HUES6 (cell line): ENCODE measurements around the gene SEPSECS.

Experiments used
- H3K27ac ChIP-seq: 2 replicates; pipeline ENCODE4 v1.7.0; 2013; ENCODE audit warnings: low read depth, mild to moderate bottlenecking, low read length, inconsistent platforms
- H3K27me3 ChIP-seq: 2 replicates; pipeline ENCODE4 v1.6.1; 2013; ENCODE audit warnings: low read length; ENCODE audit not compliant: control insufficient read depth, insufficient read depth
- H3K36me3 ChIP-seq: 2 replicates; pipeline ENCODE4 v1.6.1; 2013; ENCODE audit warnings: low read length; ENCODE audit not compliant: control insufficient read depth, insufficient read depth
- H3K4me1 ChIP-seq: 2 replicates; pipeline ENCODE4 v1.6.1; 2013; ENCODE audit warnings: low read length; ENCODE audit not compliant: control insufficient read depth, insufficient read depth
- H3K4me3 ChIP-seq: 2 replicates; pipeline ENCODE4 v1.5.1; 2013; ENCODE audit warnings: low read depth, low read length
- H3K9ac ChIP-seq: one replicate; pipeline ENCODE4 v1.6.1; 2013; ENCODE audit warnings: mild to moderate bottlenecking, low read length
- H3K9me3 ChIP-seq: 2 replicates; pipeline ENCODE4 v1.6.1; 2013; ENCODE audit warnings: low read depth, low read length; ENCODE audit not compliant: control insufficient read depth, insufficient read depth

Gene SEPSECS

DNA sequence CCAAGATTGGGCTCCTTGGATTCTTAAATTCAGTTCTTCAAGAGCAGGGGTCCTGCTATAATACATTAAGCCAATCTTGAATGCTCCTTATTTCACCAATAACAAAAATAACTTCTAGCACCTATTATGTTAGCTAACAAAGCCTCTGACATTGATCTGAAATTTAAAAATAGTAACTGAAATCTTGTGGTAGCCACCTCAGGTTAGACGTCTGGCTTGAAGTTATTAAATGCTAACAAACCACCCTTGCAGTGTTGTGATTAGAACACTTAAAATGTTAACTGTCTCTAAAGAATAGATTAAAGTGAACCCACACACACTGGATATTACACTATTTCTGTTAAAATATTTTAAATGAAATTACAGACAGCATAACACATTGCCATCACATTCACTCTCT, 79.7 kb downstream of the SEPSECS start:
- Histone ChIP-seq H3K9ac (no peak overlapping the region), H3K4me3 (no peak overlapping the region), H3K9me3 (peaks cover 9% of the 10 kb centered on the region; the same call in 1 of the 2 replicates), H3K4me1 (no peaks in the 10 kb centered on the region; the same call in 1 of the 2 replicates), H3K27ac (no peak overlapping the region), H3K27me3 (no peaks in the 10 kb centered on the region), H3K36me3 (no peaks in the 10 kb centered on the region)

DNA sequence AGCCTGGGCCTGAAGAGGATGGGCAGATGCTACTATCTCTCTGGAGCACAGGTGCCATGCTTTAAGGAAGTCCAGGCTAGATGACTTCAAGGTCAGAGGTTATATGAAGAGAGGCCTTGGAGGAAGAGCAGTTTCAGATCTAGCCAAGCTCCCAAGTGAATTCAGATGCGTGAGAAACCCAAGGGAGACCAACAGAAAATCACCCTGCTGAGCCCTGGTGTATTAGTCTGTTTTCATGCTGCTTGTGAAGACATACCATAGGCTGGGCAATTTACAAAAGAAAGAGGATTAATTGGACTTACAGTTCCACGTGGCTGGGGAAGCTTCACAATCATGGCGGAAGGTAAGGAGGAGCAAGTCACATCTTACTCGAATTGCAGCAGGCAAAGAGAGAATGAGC, 81.7 kb downstream of the SEPSECS start:
- Histone ChIP-seq H3K36me3 (no peaks in the 10 kb centered on the region), H3K27me3 (no peaks in the 10 kb centered on the region), H3K4me1 (peaks cover 2% of the 10 kb centered on the region; the same call in 1 of the 2 replicates), H3K9me3 (peaks cover 13% of the 10 kb centered on the region; the same call in 1 of the 2 replicates), H3K27ac (no peak overlapping the region), H3K9ac (no peak overlapping the region), H3K4me3 (no peak overlapping the region)

DNA sequence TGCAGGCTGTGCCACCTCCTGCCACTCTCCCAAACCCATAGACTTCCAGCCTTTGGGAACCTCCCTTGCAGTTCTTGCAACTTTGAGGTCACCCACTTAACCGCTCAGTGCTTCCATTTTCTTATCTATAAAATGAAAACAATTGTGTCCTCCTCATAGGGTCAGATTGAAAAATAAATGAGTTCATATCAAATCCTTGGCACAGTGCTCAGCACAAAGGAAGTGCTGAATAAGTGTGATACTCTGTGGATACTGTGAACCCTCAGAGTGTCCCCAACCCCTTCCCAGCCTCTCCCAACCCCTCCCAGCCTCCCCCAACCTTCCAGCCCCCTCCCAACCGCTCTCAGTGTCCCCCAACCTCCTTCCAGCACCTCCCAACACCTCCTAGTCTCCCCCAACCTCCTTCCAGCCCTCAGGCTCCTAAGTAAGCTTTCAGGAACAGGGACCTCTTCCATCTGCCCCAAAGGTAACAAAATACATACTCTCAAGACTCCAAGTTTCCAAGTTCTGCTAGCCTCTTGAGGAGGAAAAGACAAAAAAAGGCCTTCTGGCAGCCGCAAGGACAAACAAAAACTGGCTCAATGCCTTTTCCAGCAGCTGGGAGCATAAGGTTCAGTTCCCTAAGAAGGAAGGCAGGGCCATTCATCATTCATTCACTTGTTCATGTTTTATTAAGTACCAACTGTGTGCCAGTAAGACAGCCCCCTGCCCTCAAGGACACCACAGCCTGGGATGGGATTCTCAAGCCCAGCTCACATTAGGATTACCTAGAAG, 83.4 kb downstream of the SEPSECS start:
- Histone ChIP-seq H3K4me1 (peaks cover 2% of the 10 kb centered on the region; the same call in 1 of the 2 replicates), H3K9ac (no peak overlapping the region), H3K27me3 (no peaks in the 10 kb centered on the region), H3K27ac (no peak overlapping the region), H3K36me3 (no peaks in the 10 kb centered on the region), H3K4me3 (no peak overlapping the region), H3K9me3 (peaks cover 29% of the 10 kb centered on the region)

DNA sequence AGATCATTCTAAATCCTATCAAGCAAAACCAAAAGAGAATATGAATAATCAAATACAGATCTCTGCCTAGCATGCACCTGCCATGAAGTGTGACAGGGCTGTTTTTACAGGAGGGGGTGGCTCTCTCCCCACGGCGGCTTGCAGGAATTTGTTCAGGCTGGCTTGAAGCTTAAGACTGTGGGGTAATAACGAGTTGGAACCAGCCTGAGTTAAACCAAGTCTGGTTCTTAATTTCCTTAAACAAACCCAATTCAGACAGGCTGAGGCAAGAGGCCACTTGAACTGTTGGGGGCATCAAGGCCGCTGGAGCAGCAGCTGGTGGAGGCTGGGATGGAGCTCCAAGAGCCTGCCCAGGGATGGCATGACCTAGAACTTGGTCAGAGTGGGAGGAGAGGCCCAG, 84.4 kb downstream of the SEPSECS start:
- Histone ChIP-seq H3K9me3 (peaks cover 31% of the 10 kb centered on the region), H3K36me3 (no peaks in the 10 kb centered on the region), H3K9ac (no peak overlapping the region), H3K27ac (no peak overlapping the region), H3K4me3 (no peak overlapping the region), H3K27me3 (no peaks in the 10 kb centered on the region), H3K4me1 (peaks cover 2% of the 10 kb centered on the region; the same call in 1 of the 2 replicates)

DNA sequence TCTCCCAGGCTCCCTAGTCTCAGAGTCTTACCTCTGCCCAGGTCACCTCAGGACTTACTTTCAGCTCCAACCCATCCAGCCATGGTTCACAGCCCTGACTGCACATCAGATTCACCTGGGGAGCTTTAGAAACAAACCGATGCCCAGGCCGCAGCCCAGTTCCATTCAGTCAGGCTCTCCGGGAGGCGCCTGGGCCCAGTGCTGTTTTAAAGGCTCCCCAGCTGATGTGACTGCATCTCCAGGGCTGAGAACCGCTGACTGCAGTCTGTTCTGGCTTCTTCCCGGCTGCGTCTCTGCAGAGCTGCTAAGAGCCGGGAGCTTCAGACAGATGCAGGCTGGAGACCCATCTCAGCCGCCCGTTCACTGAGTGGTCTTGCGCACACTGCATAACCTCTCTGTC, 85.1 kb downstream of the SEPSECS start:
- H3K27me3 ChIP-seq: no peaks in the 10 kb centered on the region
- no peak overlapping the region for H3K9ac ChIP-seq

DNA sequence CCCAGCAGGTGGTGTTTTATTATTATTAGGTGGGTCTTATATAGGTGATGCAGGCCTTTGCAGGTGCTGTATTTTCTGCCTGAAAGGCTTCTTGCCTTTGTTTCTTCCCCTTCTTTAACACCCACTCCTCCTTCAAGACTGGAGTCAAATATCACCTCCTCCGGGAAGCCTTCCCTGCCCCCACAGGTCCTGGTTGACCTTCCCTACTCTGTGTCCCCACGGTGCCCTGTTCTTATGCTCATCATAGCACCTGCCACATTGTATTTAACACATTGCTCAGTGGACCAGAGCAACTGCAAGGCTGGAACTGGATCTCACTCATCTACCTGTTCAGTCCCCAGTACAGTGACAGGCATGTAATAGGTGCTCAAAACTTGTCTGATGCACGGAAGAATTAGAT, 89.7 kb downstream of the SEPSECS start:
- Histone ChIP-seq H3K4me1 (peaks cover 29% of the 10 kb centered on the region), H3K36me3 (no peaks in the 10 kb centered on the region), H3K9ac (no peak overlapping the region), H3K27ac (no peak overlapping the region), H3K9me3 (peaks cover 22% of the 10 kb centered on the region), H3K4me3 (no peak overlapping the region), H3K27me3 (no peaks in the 10 kb centered on the region)

More for the DNA sequence above, 85.1 kb downstream of the SEPSECS start:
- Histone ChIP-seq H3K4me1 (peaks cover 2% of the 10 kb centered on the region; the same call in 1 of the 2 replicates), H3K27ac (no peak overlapping the region), H3K4me3 (no peak overlapping the region), H3K9me3 (peaks cover 31% of the 10 kb centered on the region), H3K36me3 (no peaks in the 10 kb centered on the region)
